Activated CD8-positive, alpha-beta T cell treated with anti-CD3 and anti-CD28 coated beads for 36 hours (primary cell): ENCODE data around the gene WDR5. TPM values are rescaled to one million over a fixed set of nuclear protein-coding genes. Genes with fewer than 3 reads are reported as not detected.

Experiments
- ATAC-seq: fragments of 200-7000 bp; cut with Tn5 transposase; one replicate; pipeline ENCODE4 v1.10.0; 2021; ENCODE audit warnings: mild to moderate bottlenecking, moderate library complexity
- CTCF ChIA-PET: fragments of 350-600 bp; sonication (Branson Sonifier 250); formaldehyde crosslinking; loops from one replicate; lab custom pipeline; 2021; ENCODE audit warnings: antibody characterized with exemption; lab: Charles Lee
- POLR2A ChIA-PET: fragments of 350-600 bp; sonication (Branson Sonifier 250); formaldehyde crosslinking; loops from one replicate; lab custom pipeline; 2021; ENCODE audit warnings: antibody characterized with exemption; lab: Charles Lee
- DNase-seq: peaks from one replicate; pipeline ENCODE4 v3.0.0-alpha.2; 2020
- H3K27ac Mint-ChIP-seq: one replicate; pipeline ENCODE4 v1.8.0; 2021; ENCODE audit warnings: mild to moderate bottlenecking, mixed read lengths
- H3K27me3 Mint-ChIP-seq: one replicate; pipeline ENCODE4 v1.8.0; 2021; ENCODE audit warnings: mixed read lengths
- H3K36me3 Mint-ChIP-seq: one replicate; pipeline ENCODE4 v1.8.0; 2021; ENCODE audit warnings: low read depth, mixed read lengths
- H3K4me1 Mint-ChIP-seq: one replicate; pipeline ENCODE4 v1.8.0; 2021; ENCODE audit warnings: low read depth, mixed read lengths
- H3K4me3 Mint-ChIP-seq: one replicate; pipeline ENCODE4 v1.8.0; 2021; ENCODE audit warnings: mild to moderate bottlenecking, moderate library complexity, mixed read lengths
- H3K9me3 Mint-ChIP-seq: one replicate; pipeline ENCODE4 v1.8.0; 2021; ENCODE audit warnings: mixed read lengths
- CTCF ChIP-seq: fragments of 200-600 bp; IDR thresholded peaks from one replicate; pipeline ENCODE4 v1.8.0; 2022; ENCODE audit warnings: antibody characterized with exemption, mild to moderate bottlenecking
- intact Hi-C: fragments of 100-400 bp; cut with micrococcal nuclease; formaldehyde crosslinking; loops from one replicate; pipeline ENCODE4 v1.10.0; 2022
- total RNA-seq, 2 experiments: library from RNA; stranded (reverse); gene quantifications; one replicate each; pipeline ENCODE4 v1.2.3, GENCODE V29; 2021

Gene WDR5
- total RNA-seq, 2 experiments from 2014 or later: 50.9 to 53.3 TPM

GRCh38 chr9:134131471-134132207 is 4.2 kb upstream of the WDR5 start:
- no peaks in the 10 kb centered on the region for H3K9me3 Mint-ChIP-seq
- no peak for ATAC-seq
- POLR2A ChIA-PET: no interaction called here
- CTCF ChIA-PET: no interaction called here
- no peak overlapping the region for H3K4me3 Mint-ChIP-seq
- no peak for DNase-seq
- intact Hi-C loops: no loop called here
- H3K27ac Mint-ChIP-seq: no peak overlapping the region
- no peaks in the 10 kb centered on the region for H3K27me3 Mint-ChIP-seq
- H3K36me3 Mint-ChIP-seq: peaks cover under 1% of the 10 kb centered on the region
- TF ChIP-seq CTCF: no peak
- peaks cover 11% of the 10 kb centered on the region for H3K4me1 Mint-ChIP-seq

GRCh38 chr9:134132208-134132870 is 3.5 kb upstream of the WDR5 start:
- H3K36me3 Mint-ChIP-seq: peaks cover 7% of the 10 kb centered on the region
- H3K4me3 Mint-ChIP-seq: no peak overlapping the region
- H3K27ac Mint-ChIP-seq: no peak overlapping the region
- no peaks in the 10 kb centered on the region for H3K27me3 Mint-ChIP-seq
- ATAC-seq (no peak), DNase-seq (no peak)
- TF ChIP-seq CTCF: no peak
- CTCF ChIA-PET: no interaction called here
- intact Hi-C loops: no loop called here
- no peaks in the 10 kb centered on the region for H3K9me3 Mint-ChIP-seq
- peaks cover 14% of the 10 kb centered on the region for H3K4me1 Mint-ChIP-seq
- POLR2A ChIA-PET: no interaction called here

GRCh38 chr9:134134949-134135342 is 936 bp upstream of the WDR5 start:
- Mint-ChIP-seq H3K4me1 (peaks cover 28% of the 10 kb centered on the region), H3K27ac (peak overlapping the region; percentile 88), H3K27me3 (no peaks in the 10 kb centered on the region), H3K36me3 (peaks cover 24% of the 10 kb centered on the region), H3K4me3 (peak overlapping the region; percentile 87), H3K9me3 (no peaks in the 10 kb centered on the region)
- TF ChIP-seq CTCF: no peak
- ChIA-PET POLR2A (interaction anchor here (0.9 to 3.0 kb wide), 4 partner anchors 9 to 68 kb away, joined by 3 to 32 read pairs (median 4); partner anchors contain the start of gene RNU6ATAC), CTCF (interaction anchor here (2.4 to 3.0 kb wide), 2 partner anchors 29 to 36 kb away, joined by 7 to 12 read pairs; partner anchors contain the start of gene RNU6ATAC)
- ATAC-seq (no peak), DNase-seq (no peak)
- intact Hi-C loops: no loop called here

- intact Hi-C loops: no loop called here
- ChIA-PET CTCF (interaction anchor here (0.8 to 3.0 kb wide), 6 partner anchors 27 to 141 kb away, joined by 3 to 12 read pairs (median 4); partner anchors contain the start of gene RNU6ATAC), POLR2A (interaction anchor here (0.7 to 3.0 kb wide), 10 partner anchors 8 to 465 kb away, joined by 3 to 32 read pairs (median 4); partner anchors contain the start of genes BRD3OS and RNU6ATAC)
- H3K9me3 Mint-ChIP-seq: no peaks in the 10 kb centered on the region
- H3K27ac Mint-ChIP-seq: peak overlapping the region; percentile 82
- H3K36me3 Mint-ChIP-seq: peaks cover 34% of the 10 kb centered on the region
- H3K27me3 Mint-ChIP-seq: no peaks in the 10 kb centered on the region
- ATAC-seq (peak; percentile 9), DNase-seq (peak; percentile 24)
- no peak for TF ChIP-seq CTCF
- peaks cover 28% of the 10 kb centered on the region for H3K4me1 Mint-ChIP-seq
- H3K4me3 Mint-ChIP-seq: peak overlapping the region; percentile 88
Observed at GRCh38 chr9:134136118-134136995, 475 bp downstream of the WDR5 start.
